MM.1S (cell line): Measurements from ENCODE around the gene SLC27A4.

Experiments used
- EZH2 ChIP-seq: fragments of 300-600 bp; sonication (generic); optimal IDR thresholded peaks from 2 replicates; pipeline ENCODE3; 2017; ENCODE audit warnings: low read depth, mild to moderate bottlenecking, antibody characterized with exemption, low read length, mixed read lengths
- TF ChIP-seq, protein P1 (sequence below): fragments of 300-600 bp; sonication (generic); IDR thresholded peaks from 2 replicates; pipeline ENCODE4 v1.5.1; 2016; ENCODE audit warnings: antibody characterized with exemption, low read length, mixed read lengths

DNA sequence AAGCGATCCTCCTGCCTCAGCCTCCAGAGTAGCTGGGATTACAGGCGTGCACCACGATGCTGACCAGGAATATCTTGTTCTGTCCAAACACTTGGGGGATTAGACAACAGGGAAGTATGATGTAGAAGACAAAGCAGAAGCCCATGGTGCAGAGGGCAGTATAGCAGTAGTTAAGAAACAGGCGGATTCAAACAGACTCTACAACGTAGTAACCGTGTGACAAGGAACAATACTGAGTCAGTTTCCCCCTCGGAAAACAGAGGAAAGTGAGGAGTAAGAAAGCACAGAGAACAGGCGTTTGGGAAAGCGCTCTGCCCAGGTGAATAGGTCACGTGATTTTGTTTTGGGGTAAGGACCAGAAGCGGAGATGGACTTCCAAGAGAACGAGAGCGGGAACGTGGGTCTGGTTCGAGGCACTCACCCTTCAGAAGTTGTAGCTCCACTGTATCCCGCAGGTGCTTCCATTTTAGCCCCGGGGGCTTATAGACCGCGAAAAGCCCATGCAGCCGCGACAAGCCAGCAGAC, 18.4 kb upstream of the SLC27A4 start:
- TF ChIP-seq EZH2 = no peak
- TF ChIP-seq, protein P1, sequence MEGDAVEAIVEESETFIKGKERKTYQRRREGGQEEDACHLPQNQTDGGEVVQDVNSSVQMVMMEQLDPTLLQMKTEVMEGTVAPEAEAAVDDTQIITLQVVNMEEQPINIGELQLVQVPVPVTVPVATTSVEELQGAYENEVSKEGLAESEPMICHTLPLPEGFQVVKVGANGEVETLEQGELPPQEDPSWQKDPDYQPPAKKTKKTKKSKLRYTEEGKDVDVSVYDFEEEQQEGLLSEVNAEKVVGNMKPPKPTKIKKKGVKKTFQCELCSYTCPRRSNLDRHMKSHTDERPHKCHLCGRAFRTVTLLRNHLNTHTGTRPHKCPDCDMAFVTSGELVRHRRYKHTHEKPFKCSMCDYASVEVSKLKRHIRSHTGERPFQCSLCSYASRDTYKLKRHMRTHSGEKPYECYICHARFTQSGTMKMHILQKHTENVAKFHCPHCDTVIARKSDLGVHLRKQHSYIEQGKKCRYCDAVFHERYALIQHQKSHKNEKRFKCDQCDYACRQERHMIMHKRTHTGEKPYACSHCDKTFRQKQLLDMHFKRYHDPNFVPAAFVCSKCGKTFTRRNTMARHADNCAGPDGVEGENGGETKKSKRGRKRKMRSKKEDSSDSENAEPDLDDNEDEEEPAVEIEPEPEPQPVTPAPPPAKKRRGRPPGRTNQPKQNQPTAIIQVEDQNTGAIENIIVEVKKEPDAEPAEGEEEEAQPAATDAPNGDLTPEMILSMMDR = no peak
